ENCODE measurements around the gene PTPRU. TPM values are rescaled to one million over a fixed set of nuclear protein-coding genes. Genes with fewer than 3 reads are reported as not detected.
A peak's percentile ranks its signal among the peaks of the same experiment; 100 is the strongest.

PTPRU gene
- total RNA-seq, 5 donors from 2014 or later (not counting 1 experiment from before 2014, with no cell fraction given): 0.13 to 0.82 (median 0.33) TPM; not detected in 2

- ATAC-seq (replicated peaks in 1 of 4) (no peak), DNase-seq (no peak)
- no peak overlapping the region for H3K27ac ChIP-seq (ENCODE audit: low read length)
- H3K4me3 ChIP-seq (ENCODE audit: control insufficient read depth in 1 of 2, extremely low read depth in 1 of 2, low read length in 1 of 2): no peak overlapping the region
- H3K4me1 Mint-ChIP-seq: peaks cover 0 to 3% (median 0%) of the 10 kb centered on the region in 3 donors
- peaks cover 0 to 4% (median 0%) of the 10 kb centered on the region in 3 donors for H3K9me3 Mint-ChIP-seq
- no peak overlapping the region for H3K4me3 Mint-ChIP-seq
- CTCF ChIA-PET: no interaction called here
- POLR2A ChIA-PET: no interaction called here
- no peaks in the 10 kb centered on the region for H3K36me3 Mint-ChIP-seq
- H3K27ac Mint-ChIP-seq: no peak overlapping the region
- H3K27me3 Mint-ChIP-seq: peaks cover 8 to 11% of the 10 kb centered on the region in 2 donors
- H3K27me3 ChIP-seq (replicated peaks in 1 of 2; ENCODE audit: control insufficient read depth in 2 of 2, extremely low read depth in 1 of 2, insufficient read depth in 2 of 2, low read length in 1 of 2): peaks cover 0 to 15% of the 10 kb centered on the region in 2 experiments
- WGBS (ENCODE audit: insufficient coverage): 50% methylated on average over 2 of the region's 3 CpGs
- H3K9me3 ChIP-seq: no peaks in the 10 kb centered on the region
- no peaks in the 10 kb centered on the region for H3K36me3 ChIP-seq (ENCODE audit: control insufficient read depth in 2 of 2, extremely low read depth in 1 of 2, insufficient read depth in 1 of 2, low read length in 1 of 2)
- no peaks in the 10 kb centered on the region for H3K4me1 ChIP-seq (ENCODE audit: control insufficient read depth in 1 of 2, extremely low read depth in 1 of 2, insufficient read depth in 2 of 2, low read length in 2 of 2)
These were observed 41.8 kb downstream of the PTPRU start for GRCh38 chr1:29278124-29278523.

- peak in 1 of 35 experiments; percentile 17 for DNase-seq
- ATAC-seq (replicated peaks in 1 of 4): no peak
- Mint-ChIP-seq H3K9me3 (peaks cover 0 to 4% (median 0%) of the 10 kb centered on the region in 3 donors), H3K27me3 (peaks cover 9 to 12% of the 10 kb centered on the region in 2 donors), H3K4me1 (peaks cover 4 to 10% (median 4%) of the 10 kb centered on the region in 3 donors), H3K4me3 (no peak overlapping the region), H3K36me3 (no peaks in the 10 kb centered on the region), H3K27ac (no peak overlapping the region)
- Histone ChIP-seq H3K36me3 (ENCODE audit: control insufficient read depth in 2 of 2, extremely low read depth in 1 of 2, insufficient read depth in 1 of 2, low read length in 1 of 2) (no peaks in the 10 kb centered on the region), H3K27ac (ENCODE audit: low read length) (no peak overlapping the region), H3K4me3 (ENCODE audit: control insufficient read depth in 1 of 2, extremely low read depth in 1 of 2, low read length in 1 of 2) (no peak overlapping the region), H3K4me1 (ENCODE audit: control insufficient read depth in 1 of 2, extremely low read depth in 1 of 2, insufficient read depth in 2 of 2, low read length in 2 of 2) (peaks cover 0 to 7% of the 10 kb centered on the region in 2 experiments), H3K27me3 (replicated peaks in 1 of 2; ENCODE audit: control insufficient read depth in 2 of 2, extremely low read depth in 1 of 2, insufficient read depth in 2 of 2, low read length in 1 of 2) (peaks cover 0 to 21% of the 10 kb centered on the region in 2 experiments), H3K9me3 (no peaks in the 10 kb centered on the region)
- 87% methylated on average over 8 of the region's 13 CpGs for WGBS (ENCODE audit: insufficient coverage)
- ChIA-PET CTCF (no interaction called here), POLR2A (no interaction called here)
These were observed 43.1 kb downstream of the PTPRU start for GRCh38 chr1:29279406-29279805.

- no peak overlapping the region for H3K27ac Mint-ChIP-seq
- H3K4me1 Mint-ChIP-seq: peaks cover 4 to 10% (median 4%) of the 10 kb centered on the region in 3 donors
- no peak overlapping the region for H3K4me3 Mint-ChIP-seq
- no peaks in the 10 kb centered on the region for H3K36me3 ChIP-seq (ENCODE audit: control insufficient read depth in 2 of 2, extremely low read depth in 1 of 2, insufficient read depth in 1 of 2, low read length in 1 of 2)
- H3K9me3 Mint-ChIP-seq: peaks cover 0 to 4% (median 0%) of the 10 kb centered on the region in 3 donors
- no peaks in the 10 kb centered on the region for H3K9me3 ChIP-seq
- H3K27ac ChIP-seq (ENCODE audit: low read length): no peak overlapping the region
- DNase-seq (no peak), ATAC-seq (replicated peaks in 1 of 4) (no peak)
- peaks cover 9 to 12% of the 10 kb centered on the region in 2 donors for H3K27me3 Mint-ChIP-seq
- H3K4me1 ChIP-seq (ENCODE audit: control insufficient read depth in 1 of 2, extremely low read depth in 1 of 2, insufficient read depth in 2 of 2, low read length in 2 of 2): peaks cover 0 to 7% of the 10 kb centered on the region in 2 experiments
- H3K4me3 ChIP-seq (ENCODE audit: control insufficient read depth in 1 of 2, extremely low read depth in 1 of 2, low read length in 1 of 2): no peak overlapping the region
- no peaks in the 10 kb centered on the region for H3K36me3 Mint-ChIP-seq
- ChIA-PET CTCF (interaction anchor here in 1 of 2 donors (0.6 kb wide), 1 partner anchor 1277 kb away, joined by 3 read pairs; no protein-coding TSS in a partner anchor), POLR2A (no interaction called here)
- peaks cover 0 to 21% of the 10 kb centered on the region in 2 experiments for H3K27me3 ChIP-seq (replicated peaks in 1 of 2; ENCODE audit: control insufficient read depth in 2 of 2, extremely low read depth in 1 of 2, insufficient read depth in 2 of 2, low read length in 1 of 2)
- WGBS (ENCODE audit: insufficient coverage): 96% methylated on average over 3 of the region's 11 CpGs
These were observed 43.6 kb downstream of the PTPRU start for GRCh38 chr1:29279951-29280391.

GRCh38 chr1:29280409-29281131 is 44.2 kb downstream of the PTPRU start:
- Histone ChIP-seq H3K27me3 (replicated peaks in 1 of 2; ENCODE audit: control insufficient read depth in 2 of 2, extremely low read depth in 1 of 2, insufficient read depth in 2 of 2, low read length in 1 of 2) (peaks cover 0 to 21% of the 10 kb centered on the region in 2 experiments), H3K36me3 (ENCODE audit: control insufficient read depth in 2 of 2, extremely low read depth in 1 of 2, insufficient read depth in 1 of 2, low read length in 1 of 2) (no peaks in the 10 kb centered on the region), H3K27ac (ENCODE audit: low read length) (no peak overlapping the region), H3K4me3 (ENCODE audit: control insufficient read depth in 1 of 2, extremely low read depth in 1 of 2, low read length in 1 of 2) (no peak overlapping the region), H3K4me1 (ENCODE audit: control insufficient read depth in 1 of 2, extremely low read depth in 1 of 2, insufficient read depth in 2 of 2, low read length in 2 of 2) (peaks cover 0 to 7% of the 10 kb centered on the region in 2 experiments), H3K9me3 (no peaks in the 10 kb centered on the region)
- H3K27me3 Mint-ChIP-seq: peaks cover 6 to 8% of the 10 kb centered on the region in 2 donors
- peaks cover 4 to 10% (median 4%) of the 10 kb centered on the region in 3 donors for H3K4me1 Mint-ChIP-seq
- no peak overlapping the region for H3K4me3 Mint-ChIP-seq
- ATAC-seq (replicated peaks in 1 of 4): no peak
- WGBS (ENCODE audit: insufficient coverage): 33% methylated on average over 1 of the region's 6 CpGs
- H3K27ac Mint-ChIP-seq: no peak overlapping the region
- ChIA-PET POLR2A (no interaction called here), CTCF (no interaction called here)
- DNase-seq: peak in 1 of 35 experiments; percentile 3
- H3K9me3 Mint-ChIP-seq: peaks cover 0 to 4% (median 0%) of the 10 kb centered on the region in 3 donors
- H3K36me3 Mint-ChIP-seq: no peaks in the 10 kb centered on the region

GRCh38 chr1:29281571-29281970 is 45.2 kb downstream of the PTPRU start:
- H3K27ac Mint-ChIP-seq: no peak overlapping the region

GRCh38 chr1:29282135-29282923 is 46.0 kb downstream of the PTPRU start:
- H3K9me3 ChIP-seq: no peaks in the 10 kb centered on the region
- no peaks in the 10 kb centered on the region for H3K36me3 Mint-ChIP-seq
- no peaks in the 10 kb centered on the region for H3K9me3 Mint-ChIP-seq
- H3K4me1 Mint-ChIP-seq: peaks cover 4 to 10% (median 4%) of the 10 kb centered on the region in 3 donors
- ChIA-PET POLR2A (interaction anchor here in 1 of 2 donors (0.5 kb wide), 1 partner anchor 95 kb away, joined by 4 read pairs; no protein-coding TSS in a partner anchor), CTCF (interaction anchor here in 1 of 2 donors (0.8 kb wide), 1 partner anchor 11 kb away, joined by 3 read pairs; no protein-coding TSS in a partner anchor)
- 91% methylated on average over 10 of the region's 19 CpGs for WGBS (ENCODE audit: insufficient coverage)
- no peak overlapping the region for H3K4me3 Mint-ChIP-seq
- peaks cover 0 to 21% of the 10 kb centered on the region in 2 experiments for H3K27me3 ChIP-seq (replicated peaks in 1 of 2; ENCODE audit: control insufficient read depth in 2 of 2, extremely low read depth in 1 of 2, insufficient read depth in 2 of 2, low read length in 1 of 2)
- no peak for ATAC-seq (replicated peaks in 1 of 4)
- H3K27ac ChIP-seq (ENCODE audit: low read length): no peak overlapping the region
- DNase-seq: peak in 1 of 35 experiments; percentile 12
- H3K4me3 ChIP-seq (ENCODE audit: control insufficient read depth in 1 of 2, extremely low read depth in 1 of 2, low read length in 1 of 2): no peak overlapping the region
- peaks cover 4 to 8% of the 10 kb centered on the region in 2 donors for H3K27me3 Mint-ChIP-seq
- no peaks in the 10 kb centered on the region for H3K36me3 ChIP-seq (ENCODE audit: control insufficient read depth in 2 of 2, extremely low read depth in 1 of 2, insufficient read depth in 1 of 2, low read length in 1 of 2)
- no peak overlapping the region for H3K27ac Mint-ChIP-seq
- H3K4me1 ChIP-seq (ENCODE audit: control insufficient read depth in 1 of 2, extremely low read depth in 1 of 2, insufficient read depth in 2 of 2, low read length in 2 of 2): peaks cover 0 to 7% of the 10 kb centered on the region in 2 experiments

More at GRCh38 chr1:29281571-29281970, 45.2 kb downstream of the PTPRU start:
- CTCF ChIA-PET: interaction anchor here in 1 of 2 donors (0.8 kb wide), 1 partner anchor 10 kb away, joined by 3 read pairs; no protein-coding TSS in a partner anchor
- peaks cover 0 to 21% of the 10 kb centered on the region in 2 experiments for H3K27me3 ChIP-seq (replicated peaks in 1 of 2; ENCODE audit: control insufficient read depth in 2 of 2, extremely low read depth in 1 of 2, insufficient read depth in 2 of 2, low read length in 1 of 2)
- Mint-ChIP-seq H3K4me3 (no peak overlapping the region), H3K4me1 (peaks cover 4 to 10% (median 4%) of the 10 kb centered on the region in 3 donors), H3K27me3 (peaks cover 6 to 8% of the 10 kb centered on the region in 2 donors), H3K36me3 (no peaks in the 10 kb centered on the region), H3K9me3 (peaks cover 0 to 4% (median 0%) of the 10 kb centered on the region in 3 donors)
- no peak overlapping the region for H3K27ac ChIP-seq (ENCODE audit: low read length)
- H3K4me3 ChIP-seq (ENCODE audit: control insufficient read depth in 1 of 2, extremely low read depth in 1 of 2, low read length in 1 of 2): no peak overlapping the region
- WGBS (ENCODE audit: insufficient coverage): no CpG with 5 or more reads among the region's 3 CpGs
- no peaks in the 10 kb centered on the region for H3K9me3 ChIP-seq
- ATAC-seq (replicated peaks in 1 of 4): no peak
- no peaks in the 10 kb centered on the region for H3K36me3 ChIP-seq (ENCODE audit: control insufficient read depth in 2 of 2, extremely low read depth in 1 of 2, insufficient read depth in 1 of 2, low read length in 1 of 2)
- POLR2A ChIA-PET: no interaction called here
- peaks cover 0 to 7% of the 10 kb centered on the region in 2 experiments for H3K4me1 ChIP-seq (ENCODE audit: control insufficient read depth in 1 of 2, extremely low read depth in 1 of 2, insufficient read depth in 2 of 2, low read length in 2 of 2)
- peak in 1 of 35 experiments; percentile 1 for DNase-seq

Measured in T-cell (primary cell).